HG03342 (cell line): ENCODE data around the gene PKLR.
A peak's percentile ranks its signal among the peaks of the same experiment; 100 is the strongest.
"Not testable (repeated sequence)": the region's sequence is repeated elsewhere in the genome, so short reads cannot be mapped to it uniquely, and the experiment has no call there.

Experiments
- ATAC-seq: cut with Tn5 transposase; IDR thresholded peaks from one replicate; pipeline ENCODE4 v1.9.1; 2021; ENCODE audit warnings: mild to moderate bottlenecking, moderate library complexity; ENCODE audit not compliant: unreplicated experiment

Gene PKLR

GRCh38 chr1:155301342-155301841, at the start of gene PKLR:
Gene PKLR, minus strand, starts transcription at chr1:155301438. Its CDS starts 43 bp downstream, at chr1:155301395.
- no peak for ATAC-seq

- ATAC-seq, result no peak
Observed at GRCh38 chr1:155342842-155343241, 41.6 kb upstream of the PKLR start.

GRCh38 chr1:155339515-155340097, 38.4 kb upstream of the PKLR start:
- no peak for ATAC-seq

- ATAC-seq, result no peak
Observed at GRCh38 chr1:155334962-155335361, 33.7 kb upstream of the PKLR start.

GRCh38 chr1:155329980-155330598, 28.9 kb upstream of the PKLR start:
- no peak for ATAC-seq

- ATAC-seq, result not testable (repeated sequence)
Observed at GRCh38 chr1:155328856-155329255, 27.6 kb upstream of the PKLR start.

GRCh38 chr1:155327981-155328380, 26.7 kb upstream of the PKLR start:
- no peak for ATAC-seq

- no peak for ATAC-seq
Observed at GRCh38 chr1:155326631-155327037, 25.4 kb upstream of the PKLR start.

GRCh38 chr1:155326020-155326526, 24.8 kb upstream of the PKLR start:
- ATAC-seq, result no peak

GRCh38 chr1:155325603-155325893, 24.3 kb upstream of the PKLR start:
- no peak for ATAC-seq

GRCh38 chr1:155324717-155325602, 23.7 kb upstream of the PKLR start:
- no peak for ATAC-seq

GRCh38 chr1:155324037-155324716, 22.9 kb upstream of the PKLR start:
- ATAC-seq, result peak; percentile 61

GRCh38 chr1:155323729-155324036, 22.4 kb upstream of the PKLR start:
- ATAC-seq, result peak; percentile 30

GRCh38 chr1:155322953-155323728, 21.9 kb upstream of the PKLR start:
- ATAC-seq, result peak; percentile 43

- ATAC-seq, result no peak
Observed at GRCh38 chr1:155322571-155322952, 21.3 kb upstream of the PKLR start.

- no peak for ATAC-seq
Observed at GRCh38 chr1:155321639-155322503, 20.6 kb upstream of the PKLR start.

GRCh38 chr1:155320661-155321617, 19.7 kb upstream of the PKLR start, which contains the start of gene RUSC1:
Gene RUSC1, plus strand, starts transcription at chr1:155320894. Its CDS starts 880 bp downstream, at chr1:155321774.
- peak; percentile 29 for ATAC-seq

- no peak for ATAC-seq
Observed at GRCh38 chr1:155320252-155320651, 19.0 kb upstream of the PKLR start.
